Mesothelial cell of epicardium (in vitro differentiated cells): Measurements from ENCODE around the gene CLDN10. TPM values are rescaled to one million over a fixed set of nuclear protein-coding genes. Genes with fewer than 3 reads are reported as not detected.

Source experiments
- DNase-seq, 2 experiments: peaks; one replicate each; pipeline ENCODE4 v3.0.0; 2021; ENCODE audit warnings: low spot score in 2 of 2; ENCODE audit not compliant: unreplicated experiment in 2 of 2
- H3K27ac Mint-ChIP-seq: 2 replicates; pipeline ENCODE4 v1.8.0; 2021; ENCODE audit warnings: mixed read lengths
- H3K27me3 Mint-ChIP-seq: 2 replicates; pipeline ENCODE4 v1.8.0; 2021; ENCODE audit warnings: low read depth, mixed read lengths
- H3K36me3 Mint-ChIP-seq: 2 replicates; pipeline ENCODE4 v1.8.0; 2021; ENCODE audit warnings: mixed read lengths
- H3K4me1 Mint-ChIP-seq: 2 replicates; pipeline ENCODE4 v1.8.0; 2021; ENCODE audit warnings: mixed read lengths
- H3K4me3 Mint-ChIP-seq: 2 replicates; pipeline ENCODE4 v1.8.0; 2021; ENCODE audit warnings: mild to moderate bottlenecking, moderate library complexity, mixed read lengths
- H3K9me3 Mint-ChIP-seq: 2 replicates; pipeline ENCODE4 v1.8.0; 2021; ENCODE audit warnings: mixed read lengths
- total RNA-seq: library from RNA; stranded (reverse); gene quantifications from 3 replicates; pipeline ENCODE4 v1.2.1, GENCODE V29; 2021
- TF ChIP-seq, protein P1 (sequence below): fragments of 200-600 bp; sonication (generic); IDR thresholded peaks from one replicate; pipeline ENCODE4 v1.5.0; 2021; ENCODE audit warnings: antibody characterized with exemption; ENCODE audit not compliant: unreplicated experiment

Gene CLDN10
- total RNA-seq, 1 donor from 2014 or later = 1.5 TPM

DNA sequence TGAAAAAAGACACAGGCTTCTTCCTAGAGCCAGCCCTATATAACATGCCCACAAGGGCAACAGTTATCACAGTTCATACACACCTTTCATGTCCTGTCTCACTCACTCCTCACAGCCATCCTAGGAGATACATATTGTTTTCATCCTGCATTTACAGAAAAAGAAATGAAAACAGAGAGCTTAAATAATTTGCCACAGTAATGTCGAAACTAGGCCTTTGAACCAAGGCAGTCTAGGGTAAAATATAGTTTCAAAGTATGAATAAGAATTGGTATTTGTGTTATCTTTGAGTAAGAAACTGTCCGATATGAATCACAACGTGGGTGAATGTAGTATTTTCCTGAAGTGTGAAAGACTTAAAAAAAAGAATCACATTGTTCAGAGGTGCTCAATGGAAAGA, 26.8 kb downstream of the CLDN10 start:
- no peak overlapping the region for H3K27ac Mint-ChIP-seq
- no peaks in the 10 kb centered on the region for H3K9me3 Mint-ChIP-seq
- no peaks in the 10 kb centered on the region for H3K4me1 Mint-ChIP-seq
- H3K36me3 Mint-ChIP-seq = peaks cover 38% of the 10 kb centered on the region
- H3K27me3 Mint-ChIP-seq = no peaks in the 10 kb centered on the region
- TF ChIP-seq, protein P1, sequence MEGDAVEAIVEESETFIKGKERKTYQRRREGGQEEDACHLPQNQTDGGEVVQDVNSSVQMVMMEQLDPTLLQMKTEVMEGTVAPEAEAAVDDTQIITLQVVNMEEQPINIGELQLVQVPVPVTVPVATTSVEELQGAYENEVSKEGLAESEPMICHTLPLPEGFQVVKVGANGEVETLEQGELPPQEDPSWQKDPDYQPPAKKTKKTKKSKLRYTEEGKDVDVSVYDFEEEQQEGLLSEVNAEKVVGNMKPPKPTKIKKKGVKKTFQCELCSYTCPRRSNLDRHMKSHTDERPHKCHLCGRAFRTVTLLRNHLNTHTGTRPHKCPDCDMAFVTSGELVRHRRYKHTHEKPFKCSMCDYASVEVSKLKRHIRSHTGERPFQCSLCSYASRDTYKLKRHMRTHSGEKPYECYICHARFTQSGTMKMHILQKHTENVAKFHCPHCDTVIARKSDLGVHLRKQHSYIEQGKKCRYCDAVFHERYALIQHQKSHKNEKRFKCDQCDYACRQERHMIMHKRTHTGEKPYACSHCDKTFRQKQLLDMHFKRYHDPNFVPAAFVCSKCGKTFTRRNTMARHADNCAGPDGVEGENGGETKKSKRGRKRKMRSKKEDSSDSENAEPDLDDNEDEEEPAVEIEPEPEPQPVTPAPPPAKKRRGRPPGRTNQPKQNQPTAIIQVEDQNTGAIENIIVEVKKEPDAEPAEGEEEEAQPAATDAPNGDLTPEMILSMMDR = no peak
- no peak overlapping the region for H3K4me3 Mint-ChIP-seq
- no peak for DNase-seq

DNA sequence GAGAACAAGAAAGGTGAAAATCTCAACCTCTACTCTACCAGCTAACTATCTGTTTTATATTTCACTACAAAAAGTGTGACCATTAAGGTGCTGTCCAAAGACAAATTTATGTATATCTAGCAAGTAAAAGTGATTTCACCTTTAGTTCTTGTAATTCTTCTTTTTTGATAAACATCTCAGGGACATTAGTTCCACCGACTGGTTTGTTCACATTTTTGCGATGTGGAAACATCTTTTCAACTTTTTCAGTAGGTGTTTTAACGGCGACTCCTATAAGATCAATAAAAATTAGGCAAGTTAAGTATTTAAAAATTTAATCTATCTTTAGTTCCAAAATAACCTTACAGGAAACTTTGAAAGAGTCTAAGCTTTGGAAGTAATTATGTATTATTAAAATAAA, 33.3 kb downstream of the CLDN10 start:
- no peaks in the 10 kb centered on the region for H3K9me3 Mint-ChIP-seq
- no peak for DNase-seq
- no peak overlapping the region for H3K4me3 Mint-ChIP-seq
- H3K36me3 Mint-ChIP-seq = peaks cover 63% of the 10 kb centered on the region
- no peak overlapping the region for H3K27ac Mint-ChIP-seq
- TF ChIP-seq, protein P1 = no peak
- H3K27me3 Mint-ChIP-seq = no peaks in the 10 kb centered on the region
- H3K4me1 Mint-ChIP-seq = peaks cover 3% of the 10 kb centered on the region

DNA sequence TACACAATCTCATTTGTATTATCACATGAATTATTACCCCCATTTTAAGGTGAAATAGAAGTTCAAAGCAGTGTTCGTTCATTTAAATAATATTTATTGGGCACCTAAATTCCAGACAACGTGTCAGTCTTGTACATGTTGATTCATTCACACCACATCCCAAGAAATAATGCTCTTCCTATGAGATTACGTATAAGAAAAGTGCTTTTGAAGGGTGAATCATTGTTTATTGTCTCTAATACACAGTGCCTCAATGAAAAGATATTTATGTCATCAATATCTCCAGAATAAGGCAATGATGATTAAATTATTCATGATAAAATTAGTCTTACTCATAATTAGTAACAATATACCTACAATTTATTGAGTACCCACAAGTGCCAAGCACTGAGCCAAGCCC, 35.6 kb downstream of the CLDN10 start:
- TF ChIP-seq, protein P1 = no peak
- Mint-ChIP-seq H3K4me1 (peaks cover 3% of the 10 kb centered on the region), H3K27ac (no peak overlapping the region), H3K27me3 (no peaks in the 10 kb centered on the region), H3K9me3 (no peaks in the 10 kb centered on the region), H3K36me3 (peaks cover 65% of the 10 kb centered on the region), H3K4me3 (no peak overlapping the region)
- no peak for DNase-seq

DNA sequence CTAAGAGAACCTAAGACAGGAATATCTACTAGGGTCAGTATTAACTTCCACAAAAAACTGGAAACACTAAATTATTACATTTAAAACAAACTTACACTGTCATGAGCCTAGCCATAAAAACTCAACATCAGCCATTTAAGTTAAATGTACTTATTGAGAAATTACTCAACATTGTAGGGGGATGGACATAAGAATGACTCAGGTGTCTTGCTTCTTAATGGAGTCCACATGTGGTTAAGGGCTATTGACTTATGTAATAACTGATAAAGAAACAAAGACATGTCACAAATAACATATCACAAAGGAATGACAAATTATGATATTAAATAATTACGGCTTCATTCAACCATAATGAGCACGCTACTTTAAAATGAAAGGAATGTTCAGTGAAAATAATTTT, 36.2 kb downstream of the CLDN10 start:
- no peaks in the 10 kb centered on the region for H3K9me3 Mint-ChIP-seq
- no peaks in the 10 kb centered on the region for H3K27me3 Mint-ChIP-seq
- no peak overlapping the region for H3K4me3 Mint-ChIP-seq
- H3K36me3 Mint-ChIP-seq = peaks cover 64% of the 10 kb centered on the region
- H3K4me1 Mint-ChIP-seq = peaks cover 3% of the 10 kb centered on the region
- DNase-seq = no peak
- H3K27ac Mint-ChIP-seq = no peak overlapping the region
- TF ChIP-seq, protein P1 = no peak

DNA sequence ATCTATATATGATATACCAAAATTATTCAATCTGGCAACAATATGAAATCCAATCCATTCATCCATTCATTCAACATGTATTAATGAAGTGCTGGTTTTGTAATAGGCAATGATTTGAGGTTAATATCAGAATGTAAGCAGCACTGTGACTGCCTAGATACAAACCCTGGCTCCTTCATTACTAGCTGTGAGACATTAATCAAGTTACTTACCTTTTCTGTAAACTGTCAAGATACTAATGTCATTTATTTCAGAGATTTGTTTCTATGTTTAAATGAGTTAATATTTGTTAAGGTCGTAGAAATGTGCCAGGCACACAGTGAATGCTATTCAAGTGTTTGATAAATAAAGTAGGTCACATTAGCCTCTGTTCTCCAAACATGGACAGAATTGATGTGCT, 40.9 kb downstream of the CLDN10 start:
- TF ChIP-seq, protein P1 = no peak
- no peaks in the 10 kb centered on the region for H3K27me3 Mint-ChIP-seq
- no peak overlapping the region for H3K4me3 Mint-ChIP-seq
- H3K27ac Mint-ChIP-seq = no peak overlapping the region
- DNase-seq = no peak
- H3K4me1 Mint-ChIP-seq = peaks cover 2% of the 10 kb centered on the region
- H3K9me3 Mint-ChIP-seq = no peaks in the 10 kb centered on the region
- peaks cover 41% of the 10 kb centered on the region for H3K36me3 Mint-ChIP-seq

DNA sequence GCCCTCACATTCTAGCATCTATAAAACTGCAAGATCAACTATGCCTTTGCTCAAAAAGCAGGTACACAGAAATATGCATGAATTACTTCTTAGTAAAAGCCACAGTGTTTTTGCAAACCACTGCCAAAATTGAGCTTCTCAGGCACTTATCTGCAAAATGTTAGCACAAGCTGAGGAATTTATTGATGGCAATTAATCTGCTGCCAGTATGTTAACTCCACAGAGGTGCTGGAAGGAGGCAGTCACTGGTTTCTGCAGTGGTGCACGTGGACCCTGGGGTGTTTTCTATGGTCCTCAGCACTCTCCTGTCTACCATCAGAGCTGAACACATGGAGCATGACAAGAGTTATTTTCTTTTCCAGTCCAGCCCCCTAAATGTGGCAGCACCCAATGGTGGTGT, 44.2 kb downstream of the CLDN10 start:
- Mint-ChIP-seq H3K27ac (no peak overlapping the region), H3K27me3 (no peaks in the 10 kb centered on the region), H3K36me3 (peaks cover 29% of the 10 kb centered on the region), H3K9me3 (no peaks in the 10 kb centered on the region), H3K4me3 (no peak overlapping the region), H3K4me1 (peaks cover 2% of the 10 kb centered on the region)
- TF ChIP-seq, protein P1 = no peak
- DNase-seq = no peak
